Ammon's horn (tissue), 1 donor: ENCODE data around the gene TOX3.

Experiments used
- DNase-seq: peaks from one replicate; pipeline ENCODE4 v3.0.0-alpha.2; 2016; ENCODE audit warnings: low spot score

Gene TOX3

GRCh38 chr16:52451971-52452421, 94.9 kb downstream of the TOX3 start:
- DNase-seq, result no peak

- DNase-seq, result no peak
Measured at GRCh38 chr16:52450916-52451315, 96.0 kb downstream of the TOX3 start.

GRCh38 chr16:52450241-52450640, 96.7 kb downstream of the TOX3 start:
- no peak for DNase-seq

- DNase-seq, result peak; percentile 17
Measured at GRCh38 chr16:52446080-52446479, 100.9 kb downstream of the TOX3 start.

GRCh38 chr16:52441886-52442285, 105.1 kb downstream of the TOX3 start:
- no peak for DNase-seq

GRCh38 chr16:52440248-52440647, 106.7 kb downstream of the TOX3 start:
- no peak for DNase-seq

GRCh38 chr16:52439750-52440149, 107.2 kb downstream of the TOX3 start:
- DNase-seq, result no peak

GRCh38 chr16:52439171-52439701, 107.7 kb downstream of the TOX3 start:
- DNase-seq, result no peak

GRCh38 chr16:52437277-52437670, 109.7 kb downstream of the TOX3 start:
- no peak for DNase-seq

GRCh38 chr16:52436339-52437276, 110.3 kb downstream of the TOX3 start:
- DNase-seq, result no peak

GRCh38 chr16:52434224-52434623, 112.7 kb downstream of the TOX3 start:
- no peak for DNase-seq

- no peak for DNase-seq
Measured at GRCh38 chr16:52433643-52434042, 113.3 kb downstream of the TOX3 start.

- no peak for DNase-seq
Measured at GRCh38 chr16:52424591-52424990, 122.4 kb downstream of the TOX3 start.

- DNase-seq, result no peak
Measured at GRCh38 chr16:52422307-52422706, 124.6 kb downstream of the TOX3 start.

- no peak for DNase-seq
Measured at GRCh38 chr16:52418201-52418600, 128.7 kb downstream of the TOX3 start.

- no peak for DNase-seq
Measured at GRCh38 chr16:52416888-52417287, 130.1 kb downstream of the TOX3 start.

GRCh38 chr16:52411011-52411410, 135.9 kb downstream of the TOX3 start:
- no peak for DNase-seq

- no peak for DNase-seq
Measured at GRCh38 chr16:52408191-52408845, 138.6 kb downstream of the TOX3 start.

- DNase-seq, result no peak
Measured at GRCh38 chr16:52407778-52408177, 139.2 kb downstream of the TOX3 start.

- DNase-seq, result no peak
Measured at GRCh38 chr16:52405441-52405840, 141.5 kb downstream of the TOX3 start.

GRCh38 chr16:52404546-52404945, 142.4 kb downstream of the TOX3 start:
- no peak for DNase-seq

- no peak for DNase-seq
Measured at GRCh38 chr16:52399116-52399515, 147.8 kb downstream of the TOX3 start.

- DNase-seq, result no peak
Measured at GRCh38 chr16:52398491-52398960, 148.4 kb downstream of the TOX3 start.
